Muscle layer of duodenum (tissue), 2 donors: ENCODE data around the gene UBE2I.

Experiments used
- H3K27ac ChIP-seq: one replicate; pipeline ENCODE4 v1.7.0; 2013; ENCODE audit warnings: mild to moderate bottlenecking, low read length
- H3K27me3 ChIP-seq: one replicate; pipeline ENCODE4 v1.7.0; 2013; ENCODE audit warnings: low read depth, mild to moderate bottlenecking, control low read depth, low read length
- H3K36me3 ChIP-seq, 2 donors: one replicate each; pipeline ENCODE4 v1.7.0; 2013; ENCODE audit warnings: low read length in 2 of 2, control low read depth in 1 of 2, mild to moderate bottlenecking in 1 of 2; ENCODE audit not compliant: insufficient read depth in 2 of 2, control insufficient read depth in 1 of 2
- H3K4me1 ChIP-seq, 2 donors: one replicate each; pipeline ENCODE4 v1.7.0; 2013; ENCODE audit warnings: low read length in 2 of 2, mild to moderate bottlenecking in 2 of 2, control low read depth in 1 of 2, moderate library complexity in 1 of 2; ENCODE audit not compliant: insufficient read depth in 2 of 2, control insufficient read depth in 1 of 2
- H3K4me3 ChIP-seq, 2 donors: one replicate each; pipeline ENCODE4 v1.7.0; 2013; ENCODE audit warnings: low read length in 2 of 2, low read depth in 1 of 2, mild to moderate bottlenecking in 1 of 2
- H3K9me3 ChIP-seq, 2 donors: one replicate each; pipeline ENCODE4 v1.7.0; 2013; ENCODE audit warnings: low read length in 2 of 2, control low read depth in 1 of 2, mild to moderate bottlenecking in 1 of 2; ENCODE audit not compliant: control insufficient read depth in 1 of 2
- donor health status: healthy.

The UBE2I gene

DNA sequence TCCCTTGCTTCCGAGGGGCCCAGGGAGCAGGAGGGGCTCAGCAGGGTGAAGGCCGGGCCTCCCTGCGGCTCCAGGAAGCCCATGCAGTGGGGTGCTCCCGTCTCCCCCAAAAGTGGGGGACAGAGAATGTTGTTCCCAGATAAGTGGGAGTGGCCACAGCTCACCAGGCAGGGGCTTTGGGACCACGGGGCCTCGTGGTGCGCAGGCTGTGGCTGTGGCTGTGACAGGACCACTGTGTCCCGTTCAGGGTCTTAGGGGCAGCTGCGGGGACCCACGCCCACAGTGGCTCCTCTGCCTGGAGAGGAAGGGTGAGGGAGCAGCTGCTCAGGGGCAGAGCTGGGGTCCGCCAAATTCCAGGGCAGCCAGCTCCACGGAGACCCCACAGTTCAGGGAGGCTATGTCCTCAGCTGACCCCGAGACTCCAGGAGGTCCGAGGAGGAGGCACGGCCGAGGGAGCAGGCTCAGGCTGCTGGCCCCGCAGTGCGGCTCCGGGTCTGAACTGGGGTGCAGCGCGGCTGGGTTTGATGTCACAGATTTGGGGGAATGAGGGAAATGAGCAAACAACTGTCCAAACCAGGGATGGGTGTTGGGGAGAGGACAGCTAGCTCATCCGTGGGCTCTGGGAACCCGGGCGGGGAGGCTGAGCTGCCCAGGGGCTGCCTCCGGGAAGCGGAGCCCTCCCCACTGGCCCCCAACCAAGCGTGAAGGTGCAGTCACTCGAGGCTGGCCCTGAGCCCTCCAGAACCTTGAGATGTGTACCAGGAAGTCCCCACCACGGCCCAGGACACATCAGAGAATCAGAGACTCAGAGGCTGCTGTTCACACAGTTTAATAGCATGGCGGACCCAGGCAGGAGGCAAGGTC lies 30.1 kb upstream of the UBE2I start:
- no peaks in the 10 kb centered on the region for H3K27me3 ChIP-seq

DNA sequence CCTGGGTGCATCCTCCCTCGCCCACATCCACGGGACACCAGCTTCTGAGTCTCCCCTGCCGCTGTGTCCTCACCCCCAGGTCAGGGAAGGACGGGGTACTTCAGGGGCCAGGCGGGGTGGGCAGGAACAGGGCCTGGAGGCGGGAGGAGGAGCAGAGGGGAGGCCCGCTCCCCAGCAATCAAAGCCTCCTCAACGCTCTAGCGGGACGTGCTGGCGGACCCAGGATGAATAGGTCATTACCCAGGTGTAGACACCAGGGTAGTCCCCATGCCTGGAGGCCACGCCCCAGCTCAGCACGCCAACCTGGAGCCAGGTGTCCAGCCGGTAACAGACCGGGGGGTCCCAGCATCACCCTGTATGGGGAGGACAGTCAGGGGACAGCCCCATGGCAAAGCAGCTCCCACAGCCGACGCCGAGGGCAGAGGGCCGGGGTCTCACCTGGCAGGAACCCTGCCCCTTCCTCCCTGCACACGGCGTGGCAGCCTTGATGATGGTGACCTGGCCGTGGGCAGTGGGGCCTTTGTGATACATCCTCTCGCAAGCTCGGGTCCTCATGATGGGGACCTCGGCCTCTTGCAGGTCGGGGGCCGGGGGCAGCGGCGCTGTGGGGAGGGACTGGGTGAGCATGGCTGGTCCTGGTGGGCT lies 29.4 kb upstream of the UBE2I start:
- Histone ChIP-seq H3K4me3 (no peak overlapping the region), H3K36me3 (no peaks in the 10 kb centered on the region), H3K27me3 (no peaks in the 10 kb centered on the region), H3K4me1 (no peaks in the 10 kb centered on the region), H3K9me3 (no peaks in the 10 kb centered on the region), H3K27ac (no peak overlapping the region)

More for the DNA sequence above, 30.1 kb upstream of the UBE2I start:
- Histone ChIP-seq H3K9me3 (no peaks in the 10 kb centered on the region), H3K4me3 (no peak overlapping the region), H3K4me1 (no peaks in the 10 kb centered on the region), H3K27ac (no peak overlapping the region), H3K36me3 (no peaks in the 10 kb centered on the region)

DNA sequence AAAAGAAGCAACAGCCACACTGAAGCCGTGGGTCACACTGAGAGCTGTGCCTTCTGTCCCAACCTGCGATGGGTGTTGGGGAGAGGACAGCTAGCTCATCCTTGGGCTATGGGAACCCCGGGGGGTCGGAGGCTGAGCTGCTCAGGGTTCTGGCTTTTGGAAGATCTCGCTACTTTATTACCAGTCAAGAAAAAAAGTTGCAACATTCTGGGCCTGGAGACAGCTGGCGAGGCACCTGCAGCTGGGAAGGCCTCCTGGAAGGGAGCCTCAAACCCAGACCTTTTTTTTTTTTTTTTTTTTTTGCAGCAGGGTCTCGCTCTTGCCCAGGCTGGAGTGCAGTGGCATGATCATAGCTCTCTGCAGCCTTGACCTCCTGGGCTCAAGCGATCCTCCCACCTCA lies 28.7 kb upstream of the UBE2I start:
- no peaks in the 10 kb centered on the region for H3K36me3 ChIP-seq
- peaks cover 3% of the 10 kb centered on the region for H3K27me3 ChIP-seq
- no peaks in the 10 kb centered on the region for H3K4me1 ChIP-seq
- no peaks in the 10 kb centered on the region for H3K9me3 ChIP-seq
- H3K27ac ChIP-seq: no peak overlapping the region
- no peak overlapping the region for H3K4me3 ChIP-seq

DNA sequence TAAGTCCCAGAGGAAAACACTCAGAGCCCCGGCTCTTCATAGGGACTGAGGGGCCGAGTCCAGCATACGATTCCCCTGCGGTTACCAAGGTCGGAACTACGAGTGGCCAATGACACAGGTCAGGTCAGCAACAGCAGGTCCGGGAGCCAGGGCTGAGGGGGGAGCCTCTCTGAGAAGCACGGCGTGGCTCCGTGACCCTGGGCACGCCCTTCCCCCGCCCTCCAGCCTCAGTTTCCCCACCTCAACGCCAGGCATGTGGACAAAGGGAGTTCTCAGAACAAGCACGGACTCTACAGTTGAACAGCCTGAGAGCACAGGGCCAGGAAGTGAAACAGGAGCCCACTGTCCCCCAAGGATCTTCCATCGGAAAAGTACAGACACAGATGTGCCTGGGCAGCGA lies 27.9 kb upstream of the UBE2I start:
- peaks cover 8% of the 10 kb centered on the region for H3K27me3 ChIP-seq
- no peaks in the 10 kb centered on the region for H3K4me1 ChIP-seq

DNA sequence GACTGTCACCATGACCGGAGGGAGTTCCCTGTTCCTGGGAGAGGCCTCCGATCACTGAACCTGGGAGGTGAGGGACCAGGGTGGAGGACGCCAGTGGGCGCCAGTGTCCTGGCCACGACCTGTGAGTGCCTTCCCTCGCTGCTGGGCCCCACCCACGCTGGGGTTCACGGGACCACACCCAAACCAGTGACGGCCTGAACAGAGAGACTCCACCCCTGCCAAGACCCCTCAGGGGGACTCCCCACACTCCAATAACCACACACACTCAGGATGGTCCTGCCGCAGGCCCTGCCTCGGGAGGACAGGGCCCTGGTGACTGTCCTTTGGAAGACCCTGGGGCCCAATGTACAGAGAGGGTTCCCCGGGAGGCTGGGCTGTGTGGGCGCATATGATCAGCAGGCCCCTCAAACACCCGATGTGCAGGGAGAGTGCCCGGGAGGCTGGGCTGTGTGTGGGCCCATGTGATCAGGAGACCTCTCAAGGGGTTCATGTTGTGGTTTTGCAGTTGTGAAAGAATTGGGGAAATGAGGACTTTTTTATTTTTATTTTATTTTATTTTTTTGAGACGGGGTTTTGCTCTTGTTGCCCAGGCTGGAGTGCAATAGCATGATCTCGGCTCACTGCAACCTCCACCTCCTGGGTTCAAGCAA lies 27.0 kb upstream of the UBE2I start:
- peaks cover 8% of the 10 kb centered on the region for H3K27me3 ChIP-seq
- H3K4me3 ChIP-seq: no peak overlapping the region
- H3K27ac ChIP-seq: no peak overlapping the region
- no peaks in the 10 kb centered on the region for H3K36me3 ChIP-seq
- no peaks in the 10 kb centered on the region for H3K9me3 ChIP-seq
- H3K4me1 ChIP-seq: no peaks in the 10 kb centered on the region

More for the DNA sequence above, 27.9 kb upstream of the UBE2I start:
- no peak overlapping the region for H3K4me3 ChIP-seq
- H3K27ac ChIP-seq: no peak overlapping the region
- H3K9me3 ChIP-seq: no peaks in the 10 kb centered on the region
- H3K36me3 ChIP-seq: no peaks in the 10 kb centered on the region

DNA sequence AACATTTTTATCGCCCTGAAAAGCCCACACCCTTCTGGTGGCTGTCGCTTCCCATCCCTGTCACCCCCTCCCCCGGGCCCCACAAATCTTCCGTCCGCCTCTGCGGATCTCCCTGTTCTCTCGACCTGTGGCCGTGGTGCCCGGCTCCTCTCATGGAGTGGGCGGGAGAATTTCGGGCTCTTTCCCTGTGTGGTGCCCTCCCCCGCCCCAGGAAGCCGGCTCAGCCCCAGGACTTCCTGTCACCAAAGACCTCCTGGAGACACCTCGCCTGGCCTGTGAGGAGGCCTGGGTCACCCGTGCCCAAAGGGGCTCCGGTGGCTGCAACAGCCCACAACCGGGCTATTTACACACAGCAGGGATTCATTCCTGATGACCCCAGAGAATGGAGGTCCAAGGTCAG lies 26.1 kb upstream of the UBE2I start:
- no peak overlapping the region for H3K4me3 ChIP-seq
- H3K4me1 ChIP-seq: no peaks in the 10 kb centered on the region
- H3K9me3 ChIP-seq: no peaks in the 10 kb centered on the region
- peaks cover 14% of the 10 kb centered on the region for H3K27me3 ChIP-seq
- no peaks in the 10 kb centered on the region for H3K36me3 ChIP-seq
- no peak overlapping the region for H3K27ac ChIP-seq

DNA sequence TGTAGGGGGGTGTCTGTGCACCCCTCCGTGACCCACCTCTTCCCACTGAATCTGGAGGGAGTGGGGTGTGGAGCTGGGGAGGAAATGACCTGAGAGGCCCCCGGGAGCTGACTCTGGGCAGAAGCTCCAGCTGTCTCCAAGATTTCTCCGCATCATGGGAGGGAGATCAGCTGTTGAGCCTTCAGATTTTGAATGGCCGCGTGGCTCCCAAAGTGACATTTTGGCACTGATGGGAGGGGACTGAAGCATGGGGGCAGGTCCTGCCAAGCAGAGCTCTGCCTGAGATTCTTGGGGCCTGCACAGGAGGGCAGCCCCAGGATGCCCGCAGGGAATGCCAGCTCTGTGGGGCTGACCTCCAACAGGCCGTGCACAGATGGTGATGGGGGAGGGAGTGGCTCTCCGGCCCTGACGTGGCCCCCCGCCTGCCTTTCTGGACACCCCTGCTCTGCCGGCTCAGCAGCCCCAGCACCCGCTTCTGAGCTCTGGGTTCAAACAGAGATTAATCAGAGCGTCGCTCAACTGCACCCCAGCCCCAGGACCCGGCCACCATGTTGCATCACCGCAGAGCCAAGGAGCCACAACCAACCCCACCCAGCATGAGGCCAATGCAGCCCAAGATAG lies 25.3 kb upstream of the UBE2I start:
- H3K27ac ChIP-seq: no peak overlapping the region
- no peaks in the 10 kb centered on the region for H3K9me3 ChIP-seq
- no peaks in the 10 kb centered on the region for H3K36me3 ChIP-seq
- no peak overlapping the region for H3K4me3 ChIP-seq
- H3K4me1 ChIP-seq: no peaks in the 10 kb centered on the region
- H3K27me3 ChIP-seq: peaks cover 14% of the 10 kb centered on the region

DNA sequence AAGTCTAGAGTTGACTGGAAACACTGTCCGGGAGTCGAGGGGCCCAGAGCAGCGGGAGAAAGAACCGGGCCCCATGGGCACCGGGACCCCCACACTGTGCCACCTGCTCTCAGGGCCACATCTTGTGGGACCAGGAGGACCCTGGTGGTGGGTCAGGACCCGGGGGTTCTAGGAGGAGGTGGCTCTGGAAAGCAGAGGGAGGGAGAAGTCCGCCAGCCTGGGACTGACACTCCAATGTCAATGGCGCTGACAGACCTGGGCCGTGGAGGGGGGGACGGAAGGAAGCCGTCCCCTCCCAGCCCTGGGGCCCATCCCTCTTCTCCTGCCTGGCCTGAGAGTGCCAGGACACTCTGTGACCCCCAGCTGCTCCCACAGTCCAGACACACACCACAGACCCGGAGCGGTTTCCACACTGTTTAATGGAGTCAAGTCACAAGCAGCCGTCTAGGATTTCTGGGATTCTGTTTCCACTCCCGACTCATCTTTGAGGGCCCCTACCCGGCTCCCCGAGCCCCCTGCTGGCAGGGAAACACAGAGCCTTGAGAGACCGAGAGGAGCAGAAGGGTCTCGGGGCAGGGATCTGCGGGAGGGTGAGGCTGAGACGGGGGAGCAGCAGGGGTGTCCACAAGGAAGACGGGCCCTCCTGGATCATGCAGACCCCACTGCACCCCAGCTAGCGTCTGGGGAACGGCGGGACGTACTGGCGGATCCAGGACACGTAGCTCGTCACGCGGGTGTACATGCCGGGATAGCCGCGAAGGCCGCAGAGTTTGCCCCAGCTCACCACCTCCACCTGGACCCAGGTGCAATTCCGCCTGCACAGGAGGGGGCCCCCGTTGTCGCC lies 23.5 kb upstream of the UBE2I start:
- Histone ChIP-seq H3K27me3 (peaks cover 24% of the 10 kb centered on the region), H3K36me3 (no peaks in the 10 kb centered on the region), H3K4me3 (no peak overlapping the region), H3K27ac (no peak overlapping the region), H3K9me3 (no peaks in the 10 kb centered on the region), H3K4me1 (no peaks in the 10 kb centered on the region)

DNA sequence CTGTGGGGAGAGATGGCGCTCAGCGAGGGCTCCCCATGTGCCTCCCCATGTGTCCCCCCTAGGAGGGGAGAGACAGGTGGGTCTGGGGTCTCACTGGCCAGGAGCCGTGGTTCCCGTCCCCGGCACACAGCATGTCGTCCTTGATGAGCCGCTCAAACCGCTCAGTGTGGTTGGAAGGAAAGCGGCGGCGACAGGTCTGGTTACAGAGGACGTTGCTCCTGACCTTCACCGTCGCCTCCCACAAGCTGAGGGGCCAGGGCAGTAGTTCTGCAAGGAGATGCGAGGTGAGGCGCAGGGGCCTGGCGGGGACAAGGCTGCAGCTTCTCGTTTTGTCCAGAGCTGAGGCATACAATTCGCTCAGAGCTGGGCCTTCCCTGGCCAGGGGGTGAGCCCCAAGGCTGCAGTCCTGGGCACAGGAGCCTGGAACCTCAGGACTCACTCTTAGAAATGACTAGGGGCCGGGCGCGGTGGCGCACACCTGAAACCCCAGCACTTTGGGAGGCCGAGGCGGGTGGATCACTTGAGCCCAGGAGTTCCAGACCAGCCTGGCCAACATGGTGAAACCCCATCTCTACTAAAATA lies 22.8 kb upstream of the UBE2I start:
- Histone ChIP-seq H3K36me3 (no peaks in the 10 kb centered on the region), H3K9me3 (no peaks in the 10 kb centered on the region), H3K27ac (no peak overlapping the region), H3K4me1 (no peaks in the 10 kb centered on the region), H3K4me3 (no peak overlapping the region), H3K27me3 (peaks cover 24% of the 10 kb centered on the region)

DNA sequence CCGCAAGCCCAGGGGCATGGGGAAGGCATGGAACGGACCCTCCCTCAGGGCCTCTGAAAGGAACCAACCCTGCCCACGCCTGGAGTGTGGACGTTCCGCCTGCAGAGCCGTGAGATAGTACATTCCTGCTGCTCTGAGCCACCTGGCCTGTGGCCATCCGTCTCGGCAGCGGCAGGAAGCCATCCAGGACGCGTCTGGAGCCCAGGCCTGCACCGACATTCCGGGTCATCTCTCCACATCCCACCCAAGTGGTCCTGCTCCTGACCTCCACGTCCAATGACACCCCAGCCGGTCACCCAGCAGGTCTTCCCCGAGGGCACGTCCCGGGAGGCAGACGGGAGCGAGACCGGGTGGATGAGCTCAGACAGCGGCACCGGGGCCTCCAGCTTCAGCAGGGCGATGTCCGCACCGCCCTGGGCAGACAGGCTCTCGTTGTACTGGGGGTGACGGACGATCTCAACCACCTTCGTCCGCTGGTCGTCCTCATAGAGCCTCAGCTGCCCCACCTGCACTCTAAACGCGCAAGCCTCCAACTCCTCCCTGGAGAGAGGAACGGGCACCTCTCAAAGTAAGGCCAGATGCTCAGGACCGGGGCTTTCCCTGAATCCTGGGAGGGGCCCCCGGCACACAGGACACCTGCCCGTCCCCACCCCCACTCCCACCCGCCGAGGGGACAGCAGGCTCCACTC lies 21.3 kb upstream of the UBE2I start:
- Histone ChIP-seq H3K4me1 (no peaks in the 10 kb centered on the region), H3K27ac (no peak overlapping the region), H3K36me3 (no peaks in the 10 kb centered on the region), H3K4me3 (no peak overlapping the region), H3K27me3 (peaks cover 24% of the 10 kb centered on the region), H3K9me3 (no peaks in the 10 kb centered on the region)
